CD4-positive, alpha-beta T cell treated with Interferon gamma for 1 hour (primary cell): ENCODE results near the gene AURKAIP1.
"Not testable (repeated sequence)": the region's sequence is repeated elsewhere in the genome, so short reads cannot be mapped to it uniquely, and the experiment has no call there.

Experiments
- DNase-seq: peaks from one replicate; pipeline ENCODE4 v3.0.0-alpha.2; 2020

AURKAIP1 gene

DNA sequence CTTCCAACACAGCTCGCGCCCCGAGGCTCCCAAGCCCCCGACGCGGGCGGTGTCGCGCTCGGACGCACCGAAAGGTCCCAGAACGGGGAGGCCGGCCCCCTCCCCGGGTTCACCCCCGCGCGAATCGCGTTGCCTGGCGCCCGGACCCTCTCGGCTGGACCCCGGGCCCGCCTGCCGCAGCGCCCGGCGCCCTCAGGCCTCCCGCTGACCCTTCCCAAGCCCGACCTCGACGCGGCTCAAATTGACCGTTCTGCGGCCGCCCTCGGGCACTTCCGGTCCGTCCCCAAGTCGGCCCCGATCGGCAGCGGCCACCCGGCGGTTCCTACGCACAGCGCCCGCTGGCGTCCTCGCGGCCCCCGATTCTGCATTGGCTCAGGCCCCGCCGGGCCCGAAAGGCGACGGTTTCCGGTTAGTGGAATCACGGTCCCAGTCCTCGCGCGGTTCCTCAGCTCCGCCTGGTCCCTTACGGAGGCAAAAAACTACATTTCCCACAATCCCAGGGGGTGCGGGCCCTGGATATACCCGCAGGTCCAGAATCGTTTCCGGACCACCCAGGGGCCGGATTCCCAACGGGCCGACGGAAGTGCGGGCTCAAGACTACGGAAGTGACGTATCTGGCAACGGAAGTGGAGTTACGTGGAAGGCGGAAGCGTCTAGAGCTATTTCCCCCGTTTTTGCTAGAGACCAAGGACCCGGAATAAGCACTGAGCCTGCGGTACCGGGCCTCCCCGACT, at the start of gene AURKAIP1:
Gene AURKAIP1, minus strand, starts transcription at position 279 of the 734 bp plus-strand sequence. CDS start 451 bp downstream, outside the sequence.
- DNase-seq: peak; percentile 99

DNA sequence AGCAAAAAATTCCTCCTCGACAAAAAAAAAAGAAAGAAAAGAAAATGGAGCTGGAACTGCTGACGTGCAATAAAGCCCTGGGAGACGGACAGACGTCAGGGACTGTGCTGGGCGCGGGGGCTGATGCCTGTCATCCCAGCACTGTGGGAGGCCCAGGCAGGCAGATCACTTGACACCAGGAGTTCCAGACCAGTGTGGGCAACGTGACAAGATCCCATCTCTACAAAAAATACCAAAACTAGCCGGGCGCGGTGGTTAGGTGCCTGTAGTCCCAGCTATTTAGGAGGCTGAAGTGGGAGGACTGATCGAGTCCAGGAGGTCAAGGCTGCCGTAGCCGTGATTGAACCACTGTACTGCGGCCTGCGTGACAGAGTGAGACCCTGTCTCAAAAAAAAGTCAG, 49.7 kb upstream of the AURKAIP1 start:
- no peak for DNase-seq

DNA sequence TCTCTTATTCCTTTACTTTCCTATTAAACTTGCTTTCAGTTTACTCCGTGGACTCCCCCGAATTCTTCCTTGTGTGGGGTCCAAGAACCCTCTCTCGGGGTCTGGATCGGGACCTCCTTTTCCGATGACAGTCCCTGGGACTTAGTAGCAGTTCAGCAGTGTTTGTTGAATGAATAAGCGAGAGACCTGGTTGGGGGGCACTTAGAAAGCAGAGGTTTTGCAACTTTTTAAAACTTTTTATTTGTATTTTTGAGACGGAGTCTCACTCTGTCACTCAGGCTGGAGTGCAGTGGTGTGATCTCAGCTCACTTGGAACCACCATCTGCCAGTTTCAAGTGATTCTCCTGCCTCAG, 48.2 kb upstream of the AURKAIP1 start:
- no peak for DNase-seq

DNA sequence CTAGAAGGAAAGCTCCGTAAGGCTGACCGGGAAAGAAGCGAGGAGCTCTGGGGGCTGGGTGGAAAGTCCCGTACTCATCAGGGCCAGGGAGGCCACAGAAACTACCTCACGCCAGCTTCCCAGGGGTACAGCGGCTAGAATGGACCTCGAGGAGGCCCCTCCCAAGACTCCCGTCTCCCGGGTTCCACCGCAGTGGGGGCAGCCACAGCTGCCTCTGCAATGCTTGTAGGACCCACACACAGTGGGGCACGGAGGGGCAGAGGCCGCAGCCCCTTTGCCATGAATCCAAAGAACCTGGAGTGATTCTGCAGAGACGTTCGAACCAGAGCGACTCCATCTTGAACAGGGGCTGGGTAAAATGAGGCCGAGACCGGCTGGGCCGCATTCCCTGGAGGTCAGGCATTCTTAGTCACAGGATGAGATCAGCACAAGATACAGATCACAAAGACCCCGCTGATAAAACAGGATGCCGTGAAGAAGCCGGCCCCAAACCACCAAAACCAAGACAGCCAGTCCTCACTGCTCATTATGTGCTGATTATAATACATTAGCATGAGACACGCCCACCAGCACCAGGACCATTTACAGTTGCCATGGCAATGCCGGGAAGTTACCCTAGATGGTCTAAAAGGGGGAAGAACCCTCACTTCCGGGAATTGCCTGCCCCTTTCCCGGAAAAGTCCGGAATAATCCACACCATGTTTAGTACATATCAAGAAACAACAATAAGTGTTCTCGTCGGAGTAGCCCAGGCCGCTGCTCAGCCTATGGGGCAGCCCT, 47.6 kb upstream of the AURKAIP1 start:
- no peak for DNase-seq

DNA sequence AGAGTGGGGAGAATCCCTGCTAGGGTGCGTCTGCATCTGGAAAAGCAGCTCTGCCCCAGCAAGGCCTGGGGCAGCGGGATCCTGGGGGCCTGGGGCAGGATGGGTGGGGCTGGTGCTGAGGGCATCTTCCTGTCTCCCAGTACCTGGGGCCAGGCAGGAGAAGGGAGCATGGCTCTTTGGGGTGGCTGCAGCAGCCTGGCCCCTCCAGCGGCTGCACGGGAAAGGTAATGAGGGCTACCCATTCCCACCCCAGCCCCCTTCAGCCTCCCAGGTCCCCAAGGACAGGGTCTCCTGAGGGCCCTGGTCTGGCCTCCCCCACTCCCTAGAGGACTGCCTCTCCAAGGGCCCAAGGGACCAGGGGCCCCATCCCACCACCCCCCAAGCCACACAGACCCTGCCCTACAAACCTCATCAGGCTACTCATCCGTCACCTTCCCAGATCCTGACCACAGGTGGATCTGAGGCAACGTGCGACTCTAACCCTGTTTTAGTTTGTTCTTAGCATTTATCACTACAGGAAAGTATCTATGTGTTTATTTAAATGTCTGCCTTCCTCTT, 47.0 kb upstream of the AURKAIP1 start:
- DNase-seq: no peak

DNA sequence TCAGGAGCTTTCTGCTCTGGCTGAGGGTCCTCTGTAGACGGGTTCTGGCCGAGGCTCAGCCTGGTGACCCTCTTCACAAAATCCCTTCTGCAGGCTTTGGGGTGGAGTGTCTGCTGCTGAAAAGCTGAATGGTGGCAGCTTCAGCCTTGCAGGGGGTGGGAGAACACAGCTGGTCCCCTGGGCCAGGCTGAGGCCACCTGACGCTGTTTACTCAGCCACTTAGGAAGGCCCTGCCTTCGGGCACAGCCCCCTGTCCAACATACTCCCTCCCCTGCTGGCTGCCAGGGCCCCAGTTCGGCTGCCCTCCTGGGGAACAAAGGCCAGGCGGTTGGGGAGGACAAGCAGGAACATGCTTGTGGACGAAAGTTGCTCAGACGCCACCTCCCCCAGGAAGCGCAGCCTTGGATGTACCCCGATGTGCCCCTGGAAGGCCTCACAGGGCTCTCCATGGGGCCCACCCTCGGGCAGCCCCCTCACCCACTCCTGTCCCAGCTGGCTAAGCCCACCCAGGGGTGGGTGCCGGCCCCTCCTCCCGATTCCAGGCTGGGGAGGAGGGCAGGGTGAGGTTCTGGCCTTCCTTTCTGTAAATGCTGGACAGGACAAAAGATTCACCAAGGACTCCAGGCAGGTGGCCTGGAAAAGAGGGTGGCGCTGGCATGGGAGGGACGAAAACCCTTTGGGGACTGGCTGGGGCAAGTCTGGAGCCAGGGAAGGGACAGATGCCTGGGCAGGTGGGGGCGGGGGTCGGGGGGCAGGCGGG, 46.3 kb upstream of the AURKAIP1 start, which contains the start of gene ANKRD65:
Gene ANKRD65, minus strand, starts transcription at position 130 of the 760 bp plus-strand sequence. CDS start 271 bp downstream, outside the sequence.
- no peak for DNase-seq

DNA sequence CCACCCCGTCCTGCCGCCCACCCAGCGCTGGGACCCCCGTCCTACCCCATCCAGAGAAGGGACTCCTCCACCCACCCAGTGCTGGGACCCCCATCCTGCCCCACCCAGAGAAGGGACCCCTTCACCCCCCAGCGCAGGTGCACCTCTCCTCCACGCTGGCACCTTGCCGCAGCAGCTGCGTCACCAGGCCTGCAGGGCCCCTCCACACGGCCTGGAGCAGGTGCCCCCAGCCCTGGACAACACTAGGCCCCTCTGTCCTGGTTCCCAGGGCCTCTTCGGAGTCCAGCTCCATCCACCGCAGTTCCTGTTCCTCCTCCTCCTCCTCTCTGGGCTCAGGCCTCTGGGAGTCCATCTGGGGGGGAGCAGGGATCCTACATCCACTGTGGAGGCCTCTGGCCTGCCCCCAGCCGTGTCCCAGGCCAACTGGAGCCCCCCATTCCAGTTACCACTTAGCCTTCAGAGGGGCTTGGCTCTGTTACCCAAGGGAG, 45.7 kb upstream of the AURKAIP1 start:
- DNase-seq: no peak

DNA sequence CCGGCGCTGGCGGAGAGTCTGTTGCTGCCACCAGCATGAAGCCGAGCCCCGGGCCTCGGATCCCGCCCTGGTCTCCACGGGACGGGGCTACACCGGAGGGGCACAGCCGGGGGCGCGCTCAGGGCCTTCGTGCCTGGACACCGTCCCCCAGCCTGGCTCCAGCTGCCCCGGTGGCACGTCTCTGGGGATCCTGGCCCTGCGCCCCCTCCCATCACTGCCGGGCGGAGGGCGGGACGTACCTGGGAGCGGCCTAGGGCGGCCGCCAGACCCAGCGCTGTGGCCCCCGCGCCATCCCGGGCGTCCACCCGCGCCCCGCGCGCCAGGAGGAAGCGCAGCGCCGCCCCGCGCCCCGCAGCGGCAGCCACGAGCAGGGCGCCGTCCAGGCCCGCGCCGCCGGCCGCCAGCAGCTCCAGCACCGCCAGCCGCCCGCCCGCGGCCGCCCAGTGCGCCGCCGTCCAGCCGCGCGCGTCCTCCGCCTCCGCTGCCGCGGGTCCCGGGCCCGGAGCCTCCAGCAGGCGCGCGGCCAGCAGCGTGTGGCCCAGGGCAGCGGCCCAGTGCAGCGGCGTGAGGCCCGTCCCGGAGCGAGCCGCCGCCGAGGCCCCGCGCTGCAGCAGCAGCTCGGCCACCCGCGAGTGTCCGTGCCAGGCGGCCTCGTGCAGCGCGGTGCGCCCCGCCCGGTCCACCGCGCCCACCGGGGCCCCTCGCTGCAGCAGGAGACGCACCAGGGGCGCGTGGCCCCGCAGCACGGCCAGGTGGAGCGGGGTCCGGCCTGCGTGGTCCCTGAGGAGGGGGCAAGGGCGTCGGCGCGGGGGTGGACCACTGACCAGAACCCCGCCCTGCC, 45.0 kb upstream of the AURKAIP1 start:
- DNase-seq: no peak

DNA sequence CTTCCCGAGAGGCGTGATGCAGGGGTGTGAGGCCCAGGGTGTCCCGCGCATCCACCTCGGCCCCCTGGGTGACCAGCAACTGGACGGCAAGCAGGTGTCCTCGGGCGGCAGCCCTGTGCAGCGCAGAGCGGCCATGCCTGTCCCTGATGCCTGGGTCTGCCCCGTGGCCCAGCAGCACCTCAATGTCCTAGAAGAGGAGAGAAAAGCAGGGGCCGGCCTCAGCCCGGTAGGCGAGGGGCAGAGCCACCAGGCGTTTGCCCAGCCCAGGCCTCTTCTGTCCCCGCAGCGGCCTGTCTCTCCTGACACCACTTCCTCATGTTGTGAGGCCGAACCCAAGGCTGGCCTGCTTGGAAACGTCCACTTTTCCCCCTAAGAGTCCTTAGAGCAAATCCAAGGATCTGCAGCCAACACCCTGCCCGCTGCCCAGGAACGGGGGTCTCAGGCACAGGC, 44.4 kb upstream of the AURKAIP1 start:
- no peak for DNase-seq

DNA sequence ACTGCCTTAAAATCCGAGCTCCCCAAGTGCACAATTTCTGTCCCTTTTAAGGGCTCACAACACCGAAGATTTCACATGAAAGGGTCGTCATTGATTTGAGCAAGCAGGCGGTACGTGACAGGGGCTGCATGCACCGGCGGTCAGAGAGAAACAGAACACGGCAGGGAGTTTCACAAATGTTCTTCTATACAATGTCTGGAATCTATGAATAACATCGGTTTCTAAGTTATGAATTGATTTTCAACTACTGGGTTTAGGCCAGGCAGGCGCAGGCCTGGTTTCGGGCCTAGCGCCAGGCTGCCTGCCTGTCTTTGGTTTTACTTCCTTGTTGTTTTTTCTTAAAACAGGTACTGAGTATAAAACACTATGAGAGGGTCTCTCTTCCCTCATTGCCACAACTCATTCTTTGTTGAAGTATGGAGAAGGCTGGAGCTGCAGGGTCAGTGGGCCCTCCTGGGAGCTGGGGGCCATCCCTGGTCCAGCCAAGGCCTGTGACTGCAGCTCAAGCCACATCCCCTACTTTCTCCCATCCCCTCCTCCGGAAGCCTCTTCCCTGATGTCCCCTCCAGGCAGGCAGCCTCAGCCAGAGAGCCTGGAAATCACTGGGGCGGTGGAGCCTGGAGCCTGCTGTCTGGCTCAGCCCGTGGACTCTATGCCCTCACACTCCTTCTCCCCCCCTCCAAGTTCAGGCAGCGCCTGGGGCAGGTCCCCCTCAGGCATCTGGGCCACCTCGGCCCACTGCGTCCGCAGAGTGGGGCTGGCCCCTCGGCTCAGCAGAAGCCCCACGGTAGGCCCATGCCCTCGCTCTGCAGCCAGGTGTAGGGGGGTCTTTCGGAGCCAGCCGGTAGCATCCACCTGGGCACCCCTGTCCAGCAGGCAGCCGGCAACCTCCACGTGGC, 43.7 kb upstream of the AURKAIP1 start:
- no peak for DNase-seq

DNA sequence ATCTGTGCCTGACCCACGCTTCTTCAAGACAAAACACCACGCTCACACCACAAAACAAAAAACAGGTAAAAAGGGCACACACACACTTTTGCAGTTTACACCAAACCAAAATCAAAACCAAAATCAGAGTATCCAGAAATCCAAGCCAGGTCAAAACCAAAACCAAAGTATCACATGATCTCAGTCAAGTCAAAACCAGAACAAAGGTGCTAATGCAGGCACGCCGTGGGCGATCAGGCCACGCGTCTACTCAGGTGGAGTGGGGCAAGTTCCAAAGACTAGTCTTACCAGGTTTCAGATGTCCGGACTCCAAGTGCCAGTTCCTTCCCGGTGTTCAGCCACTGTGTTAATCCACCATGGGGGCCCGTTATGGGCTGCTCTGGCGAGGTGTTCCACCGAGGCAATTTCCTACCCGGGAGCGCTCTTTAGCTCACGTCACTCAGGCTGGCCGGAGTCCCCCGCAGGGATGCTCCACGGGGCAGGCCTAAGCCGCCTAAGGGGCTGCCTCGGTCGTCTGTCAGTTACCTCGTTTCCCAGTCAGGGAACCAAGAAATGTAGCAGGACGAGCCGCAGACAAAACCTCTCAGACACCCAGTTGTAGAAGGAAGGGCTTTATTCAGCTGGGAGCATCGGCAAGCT, 42.9 kb upstream of the AURKAIP1 start:
- not testable (repeated sequence) for DNase-seq

DNA sequence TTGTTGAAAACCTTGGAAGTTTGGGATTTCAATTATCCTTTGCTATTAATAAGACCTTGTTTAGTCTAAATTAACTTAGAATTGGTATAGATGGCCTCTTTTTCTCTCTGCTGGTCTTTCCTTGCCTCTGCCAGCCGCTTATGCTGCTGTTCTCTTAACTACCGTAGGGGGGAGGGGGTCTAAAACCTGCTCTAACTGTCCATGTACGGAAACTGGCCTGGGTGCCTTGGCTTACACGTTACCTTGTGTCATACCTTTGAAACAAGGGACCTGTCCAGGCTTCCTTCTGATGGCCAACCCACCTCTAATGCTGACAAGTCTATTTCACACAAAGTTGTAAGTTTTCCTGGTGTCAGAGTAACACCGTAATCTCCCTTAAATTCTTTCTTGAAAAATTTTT, 42.4 kb upstream of the AURKAIP1 start:
- DNase-seq: not testable (repeated sequence)

DNA sequence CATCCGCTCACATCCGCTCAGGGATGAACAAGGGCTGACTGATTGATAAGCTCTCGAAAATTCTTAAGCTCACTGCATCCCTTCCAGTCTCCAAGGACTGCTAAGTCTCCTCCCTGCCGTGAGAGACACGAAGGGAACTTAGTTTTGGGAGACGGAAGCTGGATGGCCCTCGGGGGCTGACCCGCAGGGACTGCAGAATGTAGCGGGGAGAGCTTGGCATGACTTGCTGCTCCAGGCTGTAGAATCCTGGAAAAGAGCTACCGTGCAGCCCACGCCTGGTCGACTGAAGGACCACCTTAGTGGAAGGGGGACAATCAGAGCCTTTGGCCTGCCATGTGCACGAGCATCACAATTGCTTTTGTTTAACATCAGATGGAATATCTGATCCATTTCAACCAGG, 40.7 kb upstream of the AURKAIP1 start:
- DNase-seq: no peak

DNA sequence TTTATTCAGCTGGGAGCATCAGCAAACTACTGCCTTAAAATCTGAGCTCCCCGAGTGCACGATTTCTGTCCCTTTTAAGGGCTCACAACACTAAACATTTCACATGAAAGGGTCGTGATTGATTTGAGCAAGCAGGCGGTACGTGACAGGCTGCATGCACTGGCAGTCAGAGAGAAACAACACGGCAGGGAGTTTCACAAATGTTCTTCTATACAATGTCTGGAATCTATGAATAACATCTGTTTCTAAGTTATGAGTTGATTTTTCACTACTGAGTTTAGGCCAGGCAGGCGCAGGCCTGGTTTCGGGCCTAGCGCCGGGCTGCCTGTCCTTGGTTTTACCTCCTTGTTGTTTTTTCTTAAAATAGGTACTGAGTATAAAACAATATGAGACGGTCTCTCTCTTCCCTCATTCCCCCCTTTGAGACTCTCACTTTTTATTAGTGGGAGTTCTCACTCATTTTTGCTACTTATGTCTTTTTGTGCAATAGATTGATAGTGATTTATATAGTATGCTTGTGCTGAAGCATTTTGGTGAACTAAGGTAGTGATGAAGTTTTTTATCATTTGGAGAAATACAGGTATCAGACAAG, 37.4 kb upstream of the AURKAIP1 start:
- not testable (repeated sequence) for DNase-seq

DNA sequence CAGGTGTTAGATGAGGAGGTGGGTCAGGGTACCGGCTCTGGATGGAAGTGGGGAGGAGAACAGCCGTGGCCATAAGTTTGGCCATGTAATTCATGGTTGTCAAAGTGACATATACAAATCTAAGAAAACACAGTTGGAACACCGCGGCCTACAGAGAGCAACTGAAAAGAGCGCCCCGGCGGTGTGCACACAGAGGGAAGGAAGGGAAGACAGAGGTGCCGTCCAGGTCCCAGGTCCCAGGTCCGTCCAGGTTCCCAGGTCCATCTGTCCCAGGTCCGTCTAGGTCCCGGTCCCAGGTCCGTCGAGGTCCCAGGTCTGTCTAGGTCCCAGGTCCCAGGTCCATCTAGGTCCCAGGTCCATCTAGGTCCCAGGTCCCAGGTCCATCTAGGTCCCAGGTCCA, 36.6 kb upstream of the AURKAIP1 start:
- no peak for DNase-seq

DNA sequence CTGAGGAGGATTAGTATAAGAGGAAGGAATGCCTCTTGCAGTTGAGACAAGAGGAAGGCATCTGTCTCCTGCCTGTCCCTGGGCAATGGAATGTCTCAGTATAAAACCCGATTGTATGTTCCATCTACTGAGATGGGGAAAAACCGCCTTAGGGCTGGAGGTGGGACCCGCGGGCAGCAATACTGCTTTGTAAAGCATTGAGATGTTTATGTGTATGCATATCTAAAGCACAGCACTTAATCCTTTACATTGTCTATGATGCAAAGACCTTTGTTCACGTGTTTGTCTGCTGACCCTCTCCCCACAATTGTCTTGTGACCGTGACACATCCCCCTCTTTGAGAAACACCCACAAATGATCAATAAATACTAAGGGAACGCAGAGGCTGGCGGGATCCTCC, 35.2 kb upstream of the AURKAIP1 start:
- DNase-seq: not testable (repeated sequence)

DNA sequence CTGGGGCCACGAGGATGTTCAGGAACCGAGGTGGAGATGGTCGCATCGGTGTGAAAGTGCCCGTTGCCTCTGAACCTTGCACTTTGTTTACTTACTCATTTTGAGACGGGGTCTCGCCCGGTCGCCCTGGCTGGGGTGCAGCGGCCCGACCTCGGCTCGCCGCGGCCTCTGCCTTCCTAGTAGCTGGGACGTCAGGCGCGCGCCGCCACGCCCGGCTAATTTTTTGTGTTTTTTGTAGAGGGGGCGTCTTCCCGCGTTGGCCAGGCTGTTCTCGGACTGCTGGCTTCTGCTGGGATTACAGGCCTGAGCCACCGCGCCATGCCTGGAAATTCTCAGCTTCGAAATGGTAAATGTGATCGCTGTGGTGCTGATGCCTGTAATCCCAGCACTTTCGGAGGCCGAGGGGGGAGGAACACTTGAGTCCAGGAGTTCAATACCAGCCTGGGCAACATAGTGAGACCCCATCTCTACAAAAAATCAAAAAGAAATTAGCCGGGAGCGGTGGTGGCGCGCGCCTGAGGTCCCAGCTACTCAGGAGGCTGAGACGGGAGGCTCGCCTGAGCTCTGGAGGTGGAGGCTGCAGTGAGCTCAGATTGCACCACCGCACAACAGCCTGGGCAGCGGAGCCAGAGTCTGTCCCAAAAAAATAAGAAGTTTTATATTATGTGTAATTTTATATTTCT, 32.8 kb upstream of the AURKAIP1 start:
- DNase-seq: peak; percentile 18

DNA sequence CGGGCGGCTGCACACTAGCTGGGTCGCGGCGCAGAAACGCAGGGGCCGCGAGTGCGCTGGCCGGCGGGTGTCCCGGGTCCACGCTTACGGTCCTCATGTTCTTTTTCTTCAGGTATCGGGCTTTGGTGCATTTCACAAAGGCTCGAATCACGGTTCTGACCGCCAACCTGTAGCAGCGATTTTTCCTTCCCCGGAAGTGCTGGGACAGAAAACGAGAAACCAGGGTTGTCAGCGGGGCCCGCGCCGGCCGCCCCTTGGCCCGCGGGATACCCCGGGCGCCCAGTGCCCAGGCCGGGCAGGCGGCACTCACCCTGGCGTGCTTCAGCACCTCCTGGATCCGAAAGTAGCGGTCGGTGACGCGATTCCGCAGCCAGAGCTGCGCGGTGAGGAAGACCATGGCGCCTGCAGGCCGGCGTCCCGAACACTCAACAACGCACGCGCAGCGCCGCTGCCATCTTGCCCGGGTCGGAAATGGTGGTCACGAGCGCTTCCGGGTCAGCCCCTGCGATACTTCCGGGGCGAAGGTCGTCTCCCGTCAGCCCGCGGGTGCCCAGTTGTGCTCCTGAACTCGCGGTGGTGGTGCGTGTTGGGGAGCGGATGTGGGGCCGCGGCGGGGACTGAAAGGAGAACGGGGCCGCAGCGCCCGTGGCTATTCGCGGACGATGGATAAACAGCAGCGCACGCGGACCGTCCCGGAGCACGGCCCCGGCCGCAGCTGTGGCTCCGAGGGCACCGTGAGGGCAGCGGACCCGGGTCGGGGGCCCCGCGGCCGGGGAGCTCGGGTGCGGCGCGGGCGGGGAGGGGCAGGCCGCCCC, 32.0 kb upstream of the AURKAIP1 start, which contains the start of gene MRPL20:
Gene MRPL20, minus strand, starts transcription at position 473 of the 815 bp plus-strand sequence. Its CDS starts 76 bp downstream, at position 397.
- peak; percentile 95 for DNase-seq
